Hepatocyte (in vitro differentiated cells): Measurements from ENCODE around the gene F8A2. TPM values are rescaled to one million over a fixed set of nuclear protein-coding genes. Genes with fewer than 3 reads are reported as not detected.
"Not testable (repeated sequence)": the region's sequence is repeated elsewhere in the genome, so short reads cannot be mapped to it uniquely, and the experiment has no call there.

Experiments used
- DNase-seq: peaks from one replicate; pipeline ENCODE4 v3.0.0-alpha.2; 2016; ENCODE audit warnings: low spot score
- H2AFZ ChIP-seq: fragments of 200-600 bp; sonication (generic); 2 replicates; pipeline ENCODE4 v1.6.0; 2016; ENCODE audit warnings: antibody characterized with exemption, mild to moderate bottlenecking
- H3K27ac ChIP-seq: fragments of 200-600 bp; sonication (generic); 2 replicates; pipeline ENCODE4 v1.5.1; 2016; ENCODE audit warnings: mild to moderate bottlenecking
- H3K27me3 ChIP-seq: fragments of 200-600 bp; sonication (generic); 2 replicates; pipeline ENCODE4 v1.6.1; 2016
- H3K36me3 ChIP-seq: fragments of 200-600 bp; sonication (generic); replicated peaks from 2 replicates; pipeline ENCODE4 v1.5.1; 2016; ENCODE audit warnings: low read depth; ENCODE audit not compliant: insufficient read depth
- H3K4me1 ChIP-seq: fragments of 200-600 bp; sonication (generic); 2 replicates; pipeline ENCODE4 v1.5.1; 2016; ENCODE audit warnings: mild to moderate bottlenecking, moderate library complexity; ENCODE audit not compliant: insufficient read depth
- H3K4me2 ChIP-seq: fragments of 200-600 bp; sonication (generic); 2 replicates; pipeline ENCODE4 v1.6.0; 2016
- H3K4me3 ChIP-seq: fragments of 200-600 bp; sonication (generic); 2 replicates; pipeline ENCODE4 v1.5.1; 2016; ENCODE audit warnings: mild to moderate bottlenecking
- H3K79me2 ChIP-seq: fragments of 200-600 bp; sonication (generic); 2 replicates; pipeline ENCODE4 v1.6.0; 2017; ENCODE audit warnings: mild to moderate bottlenecking
- H3K9me2 ChIP-seq: fragments of 200-600 bp; sonication (generic); replicated peaks from 2 replicates; pipeline ENCODE4 v1.6.0; 2017; ENCODE audit warnings: mild to moderate bottlenecking; ENCODE audit not compliant: insufficient read depth
- H3K9me3 ChIP-seq: fragments of 200-600 bp; sonication (generic); 2 replicates; pipeline ENCODE4 v1.5.1; 2016; ENCODE audit warnings: low read depth, mild to moderate bottlenecking
- H4K20me1 ChIP-seq: fragments of 200-600 bp; sonication (generic); 2 replicates; pipeline ENCODE4 v1.6.0; 2016; ENCODE audit warnings: mild to moderate bottlenecking; ENCODE audit not compliant: insufficient read depth, poor library complexity, severe bottlenecking
- EZH2 ChIP-seq: fragments of 200-600 bp; sonication (generic); IDR thresholded peaks from 2 replicates; pipeline ENCODE4 v1.6.1; 2016; ENCODE audit warnings: antibody characterized with exemption, mild to moderate bottlenecking, borderline replicate concordance
- EZH2phosphoT487 ChIP-seq: fragments of 200-600 bp; sonication (generic); IDR thresholded peaks from one replicate; pipeline ENCODE4 v1.6.1; 2018; ENCODE audit warnings: antibody characterized with exemption, mild to moderate bottlenecking, low read depth, moderate library complexity; ENCODE audit not compliant: unreplicated experiment, severe bottlenecking
- WGBS: methylation state at CpG from one replicate; pipeline ENCODE4 v1.1.6; 2016; ENCODE audit warnings: low lambda C conversion rate; ENCODE audit errors: missing lambda C conversion rate; 5-methylcytosine and 5-hydroxymethylcytosine counted together
- polyA plus RNA-seq: library from polyadenylated mRNA; unstranded; fragments of >200 nt; fragmentation: Nextera tagmentation; extraction: Ambion mirVana; gene quantifications from 2 replicates; pipeline ENCODE4 v1.2.1, GENCODE V29; 2016
- total RNA-seq: library from RNA; depleted of rRNA; stranded (reverse); fragments of >200 nt; gene quantifications from 2 replicates; pipeline ENCODE4 v1.2.3, GENCODE V29; 2014
- TF ChIP-seq, protein P1 (sequence below): fragments of 200-600 bp; sonication (generic); IDR thresholded peaks from 2 replicates; pipeline ENCODE4 v1.5.1; 2016; ENCODE audit warnings: antibody characterized with exemption, mild to moderate bottlenecking; ENCODE audit not compliant: poor library complexity

The F8A2 gene
- total and polyA plus RNA-seq, 2 experiments from 2014 or later = not detected

DNA sequence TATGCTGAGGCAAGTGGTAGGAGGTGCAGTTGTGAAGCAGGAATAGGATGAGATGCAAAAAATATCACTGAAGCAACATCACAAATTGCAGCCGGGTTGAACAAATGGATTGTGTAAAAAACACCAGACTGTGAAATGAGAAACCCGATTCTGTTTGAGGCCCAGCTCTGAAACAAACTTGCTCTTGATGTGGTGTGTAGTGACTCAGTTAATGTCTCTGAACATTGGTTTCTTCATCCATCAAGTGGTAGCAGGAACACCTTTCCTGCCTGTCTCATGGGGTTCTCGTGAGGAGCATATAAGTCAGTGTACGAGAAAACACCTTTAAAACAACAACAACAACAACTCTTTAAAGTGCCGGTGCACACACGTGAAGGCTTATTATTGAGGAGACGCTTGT, 18.2 kb upstream of the F8A2 start:
- WGBS = no CpG with 5 or more reads among the region's 7 CpGs
- not testable (repeated sequence) for H3K79me2 ChIP-seq, H3K27me3 ChIP-seq, H2AFZ ChIP-seq, H3K4me2 ChIP-seq, H3K27ac ChIP-seq, H3K9me3 ChIP-seq, H3K9me2 ChIP-seq, DNase-seq, H3K4me3 ChIP-seq, H3K4me1 ChIP-seq, H4K20me1 ChIP-seq, H3K36me3 ChIP-seq

- H3K4me1 ChIP-seq, H3K9me2 ChIP-seq: not testable (repeated sequence)
These were observed 8.0 kb upstream of the F8A2 start for GRCh38 chrX:155373777-155374458.

DNA sequence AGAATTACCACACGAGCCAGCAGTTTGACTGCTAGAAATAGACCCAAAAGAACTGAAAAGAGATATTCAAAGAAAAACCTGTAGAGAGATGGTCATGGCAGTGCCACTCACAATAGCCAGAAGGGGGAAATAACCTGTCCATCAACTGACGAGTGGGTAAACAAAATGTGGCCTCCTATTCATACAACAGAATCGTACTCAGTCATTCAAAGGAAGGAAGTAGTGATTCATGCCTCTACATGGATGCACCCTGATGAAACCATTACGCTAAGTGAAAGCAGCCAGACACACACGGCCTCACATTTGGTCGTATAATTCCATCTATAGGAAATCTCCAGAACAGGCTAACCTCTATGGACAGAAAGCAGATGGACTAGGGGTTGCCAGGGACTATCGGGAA, 2.1 kb upstream of the F8A2 start:
- H3K4me3 ChIP-seq, H3K4me2 ChIP-seq, H2AFZ ChIP-seq, H3K79me2 ChIP-seq, H3K27me3 ChIP-seq, H3K4me1 ChIP-seq, H3K36me3 ChIP-seq, H3K9me2 ChIP-seq, H3K9me3 ChIP-seq, H3K27ac ChIP-seq, DNase-seq, H4K20me1 ChIP-seq: not testable (repeated sequence)
- no CpG with 5 or more reads among the region's 7 CpGs for WGBS

More at GRCh38 chrX:155373777-155374458, 8.0 kb upstream of the F8A2 start:
- not testable (repeated sequence) for H3K27me3 ChIP-seq, H3K4me2 ChIP-seq, DNase-seq, H2AFZ ChIP-seq, H4K20me1 ChIP-seq, H3K4me3 ChIP-seq, H3K79me2 ChIP-seq, H3K36me3 ChIP-seq, H3K27ac ChIP-seq, H3K9me3 ChIP-seq
- WGBS = no CpG with 5 or more reads among the region's 9 CpGs

GRCh38 chrX:155382529-155382967, 653 bp downstream of the F8A2 start:
- not testable (repeated sequence) for H3K27me3 ChIP-seq, H3K4me3 ChIP-seq, H3K36me3 ChIP-seq, H3K9me3 ChIP-seq, H3K4me2 ChIP-seq, H4K20me1 ChIP-seq, DNase-seq, H3K27ac ChIP-seq, H2AFZ ChIP-seq, H3K79me2 ChIP-seq, H3K4me1 ChIP-seq, H3K9me2 ChIP-seq
- WGBS = no CpG with 5 or more reads among the region's 64 CpGs

- H4K20me1 ChIP-seq = no peaks in the 10 kb centered on the region
- no peaks in the 10 kb centered on the region for H3K36me3 ChIP-seq
- H3K9me3 ChIP-seq = peaks cover 4% of the 10 kb centered on the region
- H3K9me2 ChIP-seq = no peaks in the 10 kb centered on the region
- no peak overlapping the region for H3K4me3 ChIP-seq
- no peak for DNase-seq
- H3K4me2 ChIP-seq = no peak overlapping the region
- no peaks in the 10 kb centered on the region for H3K79me2 ChIP-seq
- TF ChIP-seq EZH2phosphoT487 (no peak), EZH2 (no peak)
- TF ChIP-seq, protein P1, sequence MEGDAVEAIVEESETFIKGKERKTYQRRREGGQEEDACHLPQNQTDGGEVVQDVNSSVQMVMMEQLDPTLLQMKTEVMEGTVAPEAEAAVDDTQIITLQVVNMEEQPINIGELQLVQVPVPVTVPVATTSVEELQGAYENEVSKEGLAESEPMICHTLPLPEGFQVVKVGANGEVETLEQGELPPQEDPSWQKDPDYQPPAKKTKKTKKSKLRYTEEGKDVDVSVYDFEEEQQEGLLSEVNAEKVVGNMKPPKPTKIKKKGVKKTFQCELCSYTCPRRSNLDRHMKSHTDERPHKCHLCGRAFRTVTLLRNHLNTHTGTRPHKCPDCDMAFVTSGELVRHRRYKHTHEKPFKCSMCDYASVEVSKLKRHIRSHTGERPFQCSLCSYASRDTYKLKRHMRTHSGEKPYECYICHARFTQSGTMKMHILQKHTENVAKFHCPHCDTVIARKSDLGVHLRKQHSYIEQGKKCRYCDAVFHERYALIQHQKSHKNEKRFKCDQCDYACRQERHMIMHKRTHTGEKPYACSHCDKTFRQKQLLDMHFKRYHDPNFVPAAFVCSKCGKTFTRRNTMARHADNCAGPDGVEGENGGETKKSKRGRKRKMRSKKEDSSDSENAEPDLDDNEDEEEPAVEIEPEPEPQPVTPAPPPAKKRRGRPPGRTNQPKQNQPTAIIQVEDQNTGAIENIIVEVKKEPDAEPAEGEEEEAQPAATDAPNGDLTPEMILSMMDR = no peak
- H3K4me1 ChIP-seq = no peaks in the 10 kb centered on the region
- WGBS = 87% methylated on average over 8 of the region's 8 CpGs
- no peak overlapping the region for H2AFZ ChIP-seq
- H3K27ac ChIP-seq = no peak overlapping the region
- no peaks in the 10 kb centered on the region for H3K27me3 ChIP-seq
These were observed 7.7 kb downstream of the F8A2 start for GRCh38 chrX:155389634-155390033.

- DNase-seq, H3K27me3 ChIP-seq, H3K36me3 ChIP-seq, H3K4me1 ChIP-seq, H3K4me2 ChIP-seq, H3K4me3 ChIP-seq, H3K27ac ChIP-seq, H3K9me3 ChIP-seq, H3K9me2 ChIP-seq, H4K20me1 ChIP-seq, H3K79me2 ChIP-seq, H2AFZ ChIP-seq: not testable (repeated sequence)
- WGBS = 84% methylated on average over 7 of the region's 7 CpGs
These were observed 12.9 kb downstream of the F8A2 start for GRCh38 chrX:155394747-155395276.
